NT2/D1 (cell line): ENCODE data around the gene TUBGCP6.

ENCODE experiments used
- DNase-seq: peaks from one replicate; pipeline ENCODE4 v3.0.0-alpha.2; 2011; ENCODE audit warnings: low read depth, low spot score
- H3K27me3 ChIP-seq: 2 replicates; pipeline ENCODE4 v1.6.0; 2011; ENCODE audit warnings: mild to moderate bottlenecking; ENCODE audit not compliant: insufficient read length, insufficient read depth
- H3K36me3 ChIP-seq: 2 replicates; pipeline ENCODE4 v1.6.1; 2011; ENCODE audit warnings: mild to moderate bottlenecking, low read length, mixed read lengths; ENCODE audit not compliant: insufficient read depth, insufficient read length
- H3K4me1 ChIP-seq: 2 replicates; pipeline ENCODE4 v1.5.1; 2011; ENCODE audit not compliant: insufficient read depth, insufficient read length
- H3K4me3 ChIP-seq: 2 replicates; pipeline ENCODE4 v1.5.1; 2011; ENCODE audit warnings: low read depth; ENCODE audit not compliant: insufficient read length
- H3K9ac ChIP-seq: 2 replicates; pipeline ENCODE4 v1.6.0; 2011; ENCODE audit warnings: low read depth; ENCODE audit not compliant: insufficient read length
- H3K9me3 ChIP-seq: 2 replicates; pipeline ENCODE4 v1.5.1; 2011; ENCODE audit warnings: mild to moderate bottlenecking, low read length; ENCODE audit not compliant: insufficient read depth
- SUZ12 ChIP-seq: IDR thresholded peaks from 2 replicates; pipeline ENCODE4 v1.6.1; 2011; ENCODE audit not compliant: insufficient read length, insufficient read depth; ENCODE audit errors: extremely low read depth
- YY1 ChIP-seq: IDR thresholded peaks from 2 replicates; pipeline ENCODE4 v1.6.1; 2011; ENCODE audit not compliant: insufficient read length, insufficient read depth
- ZNF274 ChIP-seq: IDR thresholded peaks from 2 replicates; pipeline ENCODE4 v1.6.1; 2011; ENCODE audit warnings: mild to moderate bottlenecking, low read depth, low read length

TUBGCP6 gene

GRCh38 chr22:50272044-50272802 is 27.4 kb upstream of the TUBGCP6 start:
- H3K4me1 ChIP-seq = peaks cover 10% of the 10 kb centered on the region
- peaks cover 28% of the 10 kb centered on the region for H3K36me3 ChIP-seq
- no peak for TF ChIP-seq SUZ12
- TF ChIP-seq ZNF274 = no peak
- no peak for TF ChIP-seq YY1
- DNase-seq = no peak
- H3K9ac ChIP-seq = peak overlapping the region; percentile 56
- H3K4me3 ChIP-seq = no peak overlapping the region
- peaks cover 11% of the 10 kb centered on the region; the same call in 1 of the 2 replicates for H3K9me3 ChIP-seq
- peaks cover 21% of the 10 kb centered on the region for H3K27me3 ChIP-seq

- Histone ChIP-seq H3K4me3 (no peak overlapping the region), H3K9ac (no peak overlapping the region), H3K27me3 (peaks cover 21% of the 10 kb centered on the region), H3K9me3 (peaks cover 8% of the 10 kb centered on the region; the same call in 1 of the 2 replicates), H3K36me3 (peaks cover 22% of the 10 kb centered on the region), H3K4me1 (peaks cover 10% of the 10 kb centered on the region)
- TF ChIP-seq ZNF274 (no peak), SUZ12 (no peak), YY1 (no peak)
- DNase-seq = no peak
These were observed 26.7 kb upstream of the TUBGCP6 start for GRCh38 chr22:50271519-50271970.

GRCh38 chr22:50270666-50271394 is 26.0 kb upstream of the TUBGCP6 start:
- peak overlapping the region; percentile 50 for H3K9ac ChIP-seq

GRCh38 chr22:50269970-50270665 is 25.3 kb upstream of the TUBGCP6 start, which contains the start of gene MAPK11:
Gene MAPK11, minus strand, starts transcription at chr22:50270380. Its CDS starts 88 bp downstream, at chr22:50270292.
- H3K36me3 ChIP-seq = peaks cover 7% of the 10 kb centered on the region
- H3K4me1 ChIP-seq = peaks cover 10% of the 10 kb centered on the region
- no peak for TF ChIP-seq ZNF274
- no peak for TF ChIP-seq YY1
- no peak for TF ChIP-seq SUZ12
- peaks cover 25% of the 10 kb centered on the region for H3K27me3 ChIP-seq
- peak within 1 kb of the TSS; percentile 50 for H3K9ac ChIP-seq
- H3K4me3 ChIP-seq = peak within 1 kb of the TSS; percentile 42
- H3K9me3 ChIP-seq = no peaks in the 10 kb centered on the region; the same call in 1 of the 2 replicates
- no peak for DNase-seq

More at GRCh38 chr22:50270666-50271394, 26.0 kb upstream of the TUBGCP6 start:
- peaks cover 14% of the 10 kb centered on the region for H3K36me3 ChIP-seq
- TF ChIP-seq SUZ12 = no peak
- TF ChIP-seq YY1 = no peak
- TF ChIP-seq ZNF274 = no peak
- peaks cover 1% of the 10 kb centered on the region; the same call in 1 of the 2 replicates for H3K9me3 ChIP-seq
- peak; percentile 57 for DNase-seq
- peaks cover 21% of the 10 kb centered on the region for H3K27me3 ChIP-seq
- peaks cover 10% of the 10 kb centered on the region for H3K4me1 ChIP-seq
- H3K4me3 ChIP-seq = peak overlapping the region; percentile 42

GRCh38 chr22:50269573-50269969 is 24.7 kb upstream of the TUBGCP6 start:
- Histone ChIP-seq H3K9ac (peak overlapping the region; percentile 21), H3K27me3 (peaks cover 25% of the 10 kb centered on the region)

GRCh38 chr22:50268655-50269113 is 23.9 kb upstream of the TUBGCP6 start:
- Histone ChIP-seq H3K4me3 (no peak overlapping the region), H3K36me3 (no peaks in the 10 kb centered on the region), H3K4me1 (peaks cover 10% of the 10 kb centered on the region), H3K9me3 (no peaks in the 10 kb centered on the region; the same call in 1 of the 2 replicates), H3K27me3 (peaks cover 25% of the 10 kb centered on the region), H3K9ac (no peak overlapping the region)
- no peak for TF ChIP-seq ZNF274
- TF ChIP-seq SUZ12 = no peak
- no peak for TF ChIP-seq YY1
- DNase-seq = no peak

More at GRCh38 chr22:50269573-50269969, 24.7 kb upstream of the TUBGCP6 start:
- Histone ChIP-seq H3K36me3 (peaks cover 4% of the 10 kb centered on the region), H3K9me3 (no peaks in the 10 kb centered on the region; the same call in 1 of the 2 replicates), H3K4me1 (peaks cover 10% of the 10 kb centered on the region), H3K4me3 (no peak overlapping the region)
- no peak for DNase-seq
- TF ChIP-seq ZNF274 = no peak
- no peak for TF ChIP-seq SUZ12
